ENCODE results near the gene SLC66A1.

The SLC66A1 gene

DNA sequence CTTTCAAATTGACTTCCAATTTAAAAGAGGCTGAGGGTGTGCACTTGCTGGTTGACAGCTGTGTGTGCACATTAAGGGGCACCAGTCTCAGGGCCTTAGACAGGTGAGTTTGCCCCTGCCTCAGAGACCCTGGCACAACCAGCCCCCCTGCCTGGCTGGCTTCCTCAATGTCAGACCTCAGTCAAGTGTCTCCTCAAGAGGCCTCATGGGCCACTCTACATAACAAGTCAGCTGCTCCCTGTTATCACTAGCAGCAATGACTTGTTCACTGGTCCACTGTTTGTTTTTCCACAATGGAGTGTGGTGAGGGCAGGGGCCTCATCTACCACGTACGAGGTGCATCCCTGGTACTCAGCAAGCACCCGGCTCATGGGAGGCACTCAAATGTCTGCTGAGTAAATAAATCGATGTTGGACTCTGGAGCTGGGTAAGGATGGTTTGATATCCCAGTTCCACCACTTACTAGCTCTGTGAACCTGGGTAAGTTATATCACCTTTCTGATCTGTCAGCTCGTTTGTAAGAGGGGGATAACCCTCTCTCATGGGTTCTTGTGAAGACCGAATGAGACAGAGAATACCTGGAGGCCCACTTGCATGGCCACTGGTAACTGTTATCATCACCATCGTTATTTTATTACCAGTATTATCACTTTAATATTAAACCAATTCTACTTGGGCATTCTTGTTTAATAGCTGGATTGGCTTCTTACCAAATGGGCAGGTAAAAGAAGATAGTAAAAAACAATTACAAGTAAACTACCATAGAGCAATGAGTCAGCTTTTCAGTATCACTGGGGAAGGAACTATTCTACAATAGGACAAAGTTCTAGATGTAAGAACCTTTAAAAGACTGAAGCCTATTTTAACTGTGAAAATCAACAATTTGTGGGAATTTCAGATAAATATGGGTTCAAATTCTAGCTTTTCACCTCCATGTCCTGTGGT lies 64.6 kb downstream of the SLC66A1 start:
- DNase-seq (ENCODE audit: low read depth, low spot score), result no peak

DNA sequence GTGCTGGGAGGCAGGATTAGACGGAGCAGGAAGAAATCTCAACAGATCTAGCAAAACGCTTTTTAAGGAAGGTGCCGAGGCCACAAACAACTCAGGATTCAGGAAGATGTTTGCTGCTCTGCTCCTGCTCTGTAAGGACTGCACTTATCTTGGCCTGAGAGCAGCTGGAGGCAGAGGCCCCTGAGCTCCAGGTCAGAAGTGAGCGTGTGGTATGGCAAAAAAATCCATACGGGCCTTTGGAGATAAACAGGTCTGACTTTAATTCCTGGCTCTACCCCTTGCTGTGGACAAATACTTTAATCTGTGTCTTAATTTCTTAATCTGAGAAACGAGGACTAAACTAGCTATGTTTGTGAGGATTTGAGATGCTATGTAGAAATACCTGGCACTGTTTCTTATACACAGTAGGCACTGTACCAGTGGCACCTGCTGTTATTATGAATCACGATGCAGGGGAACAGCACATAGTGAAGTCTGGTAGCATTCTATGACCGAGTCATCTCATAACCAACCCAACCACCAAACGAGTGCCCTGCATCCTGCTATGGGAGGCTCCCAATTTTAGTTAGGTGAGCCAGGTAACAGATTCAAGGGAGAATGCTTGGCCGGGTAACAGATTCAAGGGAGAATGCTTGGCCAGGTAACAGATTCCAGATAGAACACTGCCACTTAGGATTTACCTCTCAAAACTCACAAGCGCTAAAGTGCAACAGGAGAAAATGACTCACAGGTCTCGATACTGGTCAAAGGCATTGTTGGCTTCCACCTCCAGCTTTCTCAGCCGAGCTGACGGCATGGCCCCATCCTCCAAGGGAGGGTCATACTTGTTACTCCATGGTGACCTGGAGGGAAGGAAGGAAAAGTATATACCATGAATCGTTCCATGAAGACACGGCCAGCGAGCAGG lies 65.9 kb downstream of the SLC66A1 start:
- DNase-seq (ENCODE audit: low read depth, low spot score), result no peak

All from ELF-1 (cell line).